PC-3 (cell line): ENCODE measurements around the gene ZFP62. TPM values are rescaled to one million over a fixed set of nuclear protein-coding genes. Genes with fewer than 3 reads are reported as not detected.

Experiments used
- ATAC-seq: fragments of 200-7000 bp; cut with Tn5 transposase; 2 replicates; pipeline ENCODE4 v1.9.1; 2020; ENCODE audit warnings: mild to moderate bottlenecking, moderate library complexity
- BruUV-seq: library from RNA; stranded (reverse); fragments of 400-500 nt; replicated peaks from 2 replicates; lab custom pipeline; 2021; lab: Mats Ljungman, UMichigan
- CTCF ChIA-PET: fragments of 300-600 bp; sonication (Branson Sonifier 250); formaldehyde crosslinking; loops from one replicate; lab custom pipeline; 2022; ENCODE audit warnings: antibody characterized with exemption; lab: Charles Lee
- POLR2A ChIA-PET: fragments of 300-600 bp; sonication (Branson Sonifier 250); formaldehyde crosslinking; loops from one replicate; lab custom pipeline; 2022; ENCODE audit warnings: antibody characterized with exemption; ENCODE audit not compliant: unreplicated experiment; lab: Charles Lee
- DNase-seq: peaks from one replicate; pipeline ENCODE4 v3.0.0-alpha.2; 2015
- H2AFZ ChIP-seq: fragments of 300-600 bp; sonication (generic); 2 replicates; pipeline ENCODE4 v1.6.0; 2016; ENCODE audit warnings: antibody characterized with exemption, low read length
- H3F3A ChIP-seq: fragments of 300-600 bp; sonication (generic); one replicate; pipeline ENCODE4 v1.6.0; 2017; ENCODE audit warnings: antibody characterized with exemption, low read length, control low read depth, mild to moderate bottlenecking; ENCODE audit not compliant: unreplicated experiment
- H3K27ac ChIP-seq: fragments of 300-600 bp; sonication (generic); 2 replicates; pipeline ENCODE4 v1.5.1; 2016; ENCODE audit warnings: mild to moderate bottlenecking, low read length
- H3K27me3 ChIP-seq: fragments of 300-600 bp; sonication (generic); 2 replicates; pipeline ENCODE4 v1.6.1; 2016; ENCODE audit warnings: low read length, mixed read lengths
- H3K36me3 ChIP-seq: fragments of 300-600 bp; sonication (generic); 2 replicates; pipeline ENCODE4 v1.6.1; 2016; ENCODE audit warnings: low read depth, mixed run types, low read length, mixed read lengths
- H3K4me1 ChIP-seq: fragments of 300-600 bp; sonication (generic); 2 replicates; pipeline ENCODE4 v1.5.1; 2016; ENCODE audit warnings: low read length; ENCODE audit not compliant: insufficient read depth
- H3K4me2 ChIP-seq: fragments of 300-600 bp; sonication (generic); 2 replicates; pipeline ENCODE4 v1.6.0; 2016; ENCODE audit warnings: low read length
- H3K4me3 ChIP-seq: fragments of 300-600 bp; sonication (generic); 2 replicates; pipeline ENCODE4 v1.5.1; 2016; ENCODE audit warnings: mild to moderate bottlenecking, low read length, mixed read lengths
- H3K79me2 ChIP-seq: fragments of 300-600 bp; sonication (generic); 2 replicates; pipeline ENCODE4 v1.6.1; 2017; ENCODE audit warnings: low read length, mixed read lengths
- H3K9ac ChIP-seq: fragments of 300-600 bp; sonication (generic); 2 replicates; pipeline ENCODE4 v1.6.0; 2016; ENCODE audit warnings: mild to moderate bottlenecking, low read length
- H3K9me2 ChIP-seq: fragments of 300-600 bp; sonication (generic); replicated peaks from 2 replicates; pipeline ENCODE4 v1.6.1; 2016; ENCODE audit warnings: mixed run types, low read length, mixed read lengths
- H3K9me3 ChIP-seq: fragments of 300-600 bp; sonication (generic); 2 replicates; pipeline ENCODE4 v1.6.1; 2016; ENCODE audit warnings: low read length, mixed read lengths
- H4K20me1 ChIP-seq: fragments of 300-600 bp; sonication (generic); 2 replicates; pipeline ENCODE4 v1.6.1; 2016; ENCODE audit warnings: low read length, mixed read lengths
- CTCF ChIP-seq: fragments of 300-600 bp; sonication (generic); conservative IDR thresholded peaks from 2 replicates; pipeline ENCODE4 v1.5.1; 2017; ENCODE audit warnings: antibody characterized with exemption, low read depth, mild to moderate bottlenecking, low read length
- EZH2 ChIP-seq: fragments of 300-600 bp; sonication (generic); IDR thresholded peaks from one replicate; pipeline ENCODE4 v1.6.1; 2017; ENCODE audit warnings: antibody characterized with exemption, mild to moderate bottlenecking, low read length; ENCODE audit not compliant: unreplicated experiment
- EZH2phosphoT487 ChIP-seq: fragments of 300-600 bp; sonication (generic); IDR thresholded peaks from 2 replicates; pipeline ENCODE4 v1.6.1; 2018; ENCODE audit warnings: mild to moderate bottlenecking, antibody characterized with exemption, low read length, borderline replicate concordance
- intact Hi-C: fragments of 100-400 bp; cut with micrococcal nuclease; formaldehyde crosslinking; loops from 2 replicates; pipeline ENCODE4 v1.9.0; 2023
- total RNA-seq: library from RNA; depleted of rRNA; stranded (reverse); fragments of >200 nt; gene quantifications from 2 replicates; pipeline ENCODE4 v1.2.3, GENCODE V29; 2014

ZFP62 gene
- total RNA-seq, 1 experiment from 2014 or later, result 24.3 TPM

- BruUV-seq, result no TSS peak
- DNase-seq, result no peak
- TF ChIP-seq CTCF (no peak), EZH2phosphoT487 (no peak), EZH2 (no peak)
- Histone ChIP-seq H3K9me3 (no peaks in the 10 kb centered on the region), H3K4me3 (peak overlapping the region; percentile 74; the same call in 1 of the 2 replicates), H3K9me2 (no peaks in the 10 kb centered on the region), H3K9ac (no peak overlapping the region), H2AFZ (no peak overlapping the region), H3K4me2 (peak overlapping the region; percentile 92), H4K20me1 (0 out of 2 replicates have a peak, but pooled peaks cover under 1% of the 10 kb centered on the region), H3K79me2 (peaks cover 57% of the 10 kb centered on the region), H3K27ac (no peak overlapping the region), H3K27me3 (no peaks in the 10 kb centered on the region), H3F3A (no peaks in the 10 kb centered on the region), H3K4me1 (peaks cover 48% of the 10 kb centered on the region), H3K36me3 (no peaks in the 10 kb centered on the region)
- POLR2A ChIA-PET, result no interaction called here
- CTCF ChIA-PET, result no interaction called here
- ATAC-seq, result no peak
- intact Hi-C loops, result no loop called here
These were observed 54.0 kb downstream of the ZFP62 start for GRCh38 chr5:180807046-180807445.

GRCh38 chr5:180806351-180807011 is 54.6 kb downstream of the ZFP62 start:
- Histone ChIP-seq H3K4me1 (peaks cover 46% of the 10 kb centered on the region), H3K4me2 (peak overlapping the region; percentile 92), H3F3A (no peaks in the 10 kb centered on the region), H3K4me3 (peak overlapping the region; percentile 74; the same call in 1 of the 2 replicates), H3K9ac (no peak overlapping the region), H3K9me2 (no peaks in the 10 kb centered on the region), H3K9me3 (no peaks in the 10 kb centered on the region), H3K79me2 (peaks cover 62% of the 10 kb centered on the region), H4K20me1 (peaks cover 6% of the 10 kb centered on the region), H3K36me3 (no peaks in the 10 kb centered on the region), H2AFZ (no peak overlapping the region), H3K27me3 (no peaks in the 10 kb centered on the region), H3K27ac (no peak overlapping the region)
- ChIA-PET POLR2A (no interaction called here), CTCF (no interaction called here)
- intact Hi-C loops, result no loop called here
- TF ChIP-seq EZH2phosphoT487 (no peak), EZH2 (no peak), CTCF (no peak)
- no peak for ATAC-seq
- no peak for DNase-seq
- BruUV-seq, result no TSS peak

GRCh38 chr5:180804129-180804618 is 56.9 kb downstream of the ZFP62 start:
- POLR2A ChIA-PET, result no interaction called here
- peaks cover 75% of the 10 kb centered on the region for H3K79me2 ChIP-seq
- H3K4me3 ChIP-seq, result no peak overlapping the region
- BruUV-seq, result no TSS peak
- H3K9ac ChIP-seq, result no peak overlapping the region
- H3K4me1 ChIP-seq, result peaks cover 60% of the 10 kb centered on the region
- TF ChIP-seq EZH2phosphoT487 (no peak), CTCF (no peak), EZH2 (no peak)
- no peak for DNase-seq
- no peak overlapping the region for H3K27ac ChIP-seq
- peaks cover 29% of the 10 kb centered on the region for H4K20me1 ChIP-seq
- H3K36me3 ChIP-seq, result peaks cover 5% of the 10 kb centered on the region; the same call in 1 of the 2 replicates
- no peaks in the 10 kb centered on the region for H3K9me3 ChIP-seq
- no peak overlapping the region for H2AFZ ChIP-seq
- H3F3A ChIP-seq, result no peaks in the 10 kb centered on the region
- CTCF ChIA-PET, result no interaction called here
- no peak for ATAC-seq
- no peaks in the 10 kb centered on the region for H3K9me2 ChIP-seq
- H3K4me2 ChIP-seq, result no peak overlapping the region
- intact Hi-C loops, result no loop called here
- no peaks in the 10 kb centered on the region for H3K27me3 ChIP-seq
